ENCODE data around the gene LCP2. TPM values are rescaled to one million over a fixed set of nuclear protein-coding genes. Genes with fewer than 3 reads are reported as not detected.

Gene LCP2
- total RNA-seq (2014; rRNA removed) (not detected in 2 replicates), Bru-seq, nascent RNA (percentile 3 among the genes with signal in this experiment), BruChase-seq, experiment 1, labeled RNA remaining after a 6-hour chase (percentile 8 among the genes with signal in this experiment), BruChase-seq, experiment 2, labeled RNA remaining after a 2-hour chase (percentile 9 among the genes with signal in this experiment)
- long read RNA-seq = 0 reads

GRCh38 chr5:170297589-170298462 is at the start of gene LCP2:
Gene LCP2, minus strand, starts transcription at chr5:170297777. Its CDS starts 166 bp downstream, at chr5:170297611.
- no peaks in the 10 kb centered on the region for H3K4me1 ChIP-seq (ENCODE audit: insufficient read depth, low read length)
- DNase-seq (no peak), ATAC-seq (no peak)
- POLR2A ChIA-PET (ENCODE audit: unreplicated experiment) = no interaction called here
- H3K36me3 ChIP-seq (ENCODE audit: low read depth, low read length) = no peaks in the 10 kb centered on the region
- H4K20me1 ChIP-seq (ENCODE audit: low read length) = no peaks in the 10 kb centered on the region
- no peak within 1 kb of the TSS for H3K27ac ChIP-seq (ENCODE audit: low read length)
- H2AFZ ChIP-seq (ENCODE audit: low read length) = no peak within 1 kb of the TSS
- no peak within 1 kb of the TSS for H3K4me2 ChIP-seq (ENCODE audit: low read length)
- BruUV-seq (replicated peaks) = no TSS peak
- no peaks in the 10 kb centered on the region for H3F3A ChIP-seq (ENCODE audit: low read length, unreplicated experiment)
- intact Hi-C loops (cut with micrococcal nuclease) = no loop called here
- no peak within 1 kb of the TSS for H3K9ac ChIP-seq (ENCODE audit: low read length)
- no peaks in the 10 kb centered on the region for H3K79me2 ChIP-seq (ENCODE audit: low read length)
- H3K9me2 ChIP-seq (replicated peaks; ENCODE audit: low read length) = no peaks in the 10 kb centered on the region
- no peak within 1 kb of the TSS for H3K4me3 ChIP-seq (ENCODE audit: low read length)
- CTCF ChIA-PET = no interaction called here
- no peak for TF ChIP-seq EZH2 (IDR thresholded peaks at IDR 0.05; ENCODE audit: low read length, unreplicated experiment)
- peaks cover 67% of the 10 kb centered on the region for H3K27me3 ChIP-seq (ENCODE audit: low read length)
- no peaks in the 10 kb centered on the region for H3K9me3 ChIP-seq (ENCODE audit: low read length)

DNA sequence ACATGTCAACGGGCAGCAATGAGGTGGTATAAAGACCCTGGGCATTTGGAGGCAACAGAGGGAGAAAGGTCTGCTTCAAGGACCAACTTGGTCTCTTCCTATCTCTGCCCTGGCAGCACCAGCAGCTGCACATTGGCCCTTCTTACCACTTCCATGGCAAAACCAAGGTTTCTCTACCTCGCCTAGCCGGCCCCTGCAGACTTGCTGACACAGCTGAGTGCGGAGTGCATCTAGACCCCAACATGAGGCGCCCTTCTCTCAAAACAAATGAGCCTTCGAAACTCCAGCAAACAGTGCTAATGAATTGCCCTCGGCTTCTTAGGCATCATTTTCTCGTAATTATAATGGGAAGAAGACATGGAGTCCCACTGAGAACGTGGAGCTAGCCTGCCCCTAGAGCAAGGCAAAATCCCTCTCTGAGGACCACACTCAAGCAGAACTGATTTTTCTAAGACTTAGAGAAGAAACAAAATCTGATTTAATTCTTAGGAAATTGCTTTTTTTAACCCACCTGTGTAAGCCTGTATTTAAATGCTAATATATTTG is 49.5 kb upstream of the LCP2 start:
- Histone ChIP-seq H3K79me2 (ENCODE audit: low read length) (no peaks in the 10 kb centered on the region), H3K27me3 (ENCODE audit: low read length) (peaks cover 84% of the 10 kb centered on the region), H3K4me1 (ENCODE audit: insufficient read depth, low read length) (no peaks in the 10 kb centered on the region), H3K4me3 (ENCODE audit: low read length) (no peak overlapping the region), H3K36me3 (ENCODE audit: low read depth, low read length) (no peaks in the 10 kb centered on the region), H3F3A (ENCODE audit: low read length, unreplicated experiment) (no peaks in the 10 kb centered on the region), H3K9me2 (replicated peaks; ENCODE audit: low read length) (no peaks in the 10 kb centered on the region), H3K9ac (ENCODE audit: low read length) (no peak overlapping the region), H3K27ac (ENCODE audit: low read length) (no peak overlapping the region), H4K20me1 (ENCODE audit: low read length) (no peaks in the 10 kb centered on the region), H2AFZ (ENCODE audit: low read length) (no peak overlapping the region), H3K4me2 (ENCODE audit: low read length) (no peak overlapping the region), H3K9me3 (ENCODE audit: low read length) (no peaks in the 10 kb centered on the region)
- no peak for ATAC-seq
- TF ChIP-seq CTCF (conservative IDR thresholded peaks at IDR 0.05; ENCODE audit: low read depth, low read length) = no peak
- no peak for TF ChIP-seq EZH2 (IDR thresholded peaks at IDR 0.05; ENCODE audit: low read length, unreplicated experiment)
- no peak for TF ChIP-seq EZH2phosphoT487 (IDR thresholded peaks at IDR 0.05; ENCODE audit: borderline replicate concordance, low read length)
- ChIA-PET POLR2A (ENCODE audit: unreplicated experiment) (no interaction called here), CTCF (no interaction called here)
- no peak for DNase-seq
- intact Hi-C loops (cut with micrococcal nuclease) = no loop called here
- no TSS peak for BruUV-seq (replicated peaks)

- Histone ChIP-seq H3K27ac (ENCODE audit: low read length) (no peak overlapping the region), H4K20me1 (ENCODE audit: low read length) (no peaks in the 10 kb centered on the region), H3K9me2 (replicated peaks; ENCODE audit: low read length) (no peaks in the 10 kb centered on the region), H3K27me3 (ENCODE audit: low read length) (peaks cover 83% of the 10 kb centered on the region), H3F3A (ENCODE audit: low read length, unreplicated experiment) (no peaks in the 10 kb centered on the region), H3K9me3 (ENCODE audit: low read length) (no peaks in the 10 kb centered on the region), H3K79me2 (ENCODE audit: low read length) (no peaks in the 10 kb centered on the region), H3K9ac (ENCODE audit: low read length) (no peak overlapping the region), H2AFZ (ENCODE audit: low read length) (no peak overlapping the region), H3K36me3 (ENCODE audit: low read depth, low read length) (no peaks in the 10 kb centered on the region), H3K4me1 (ENCODE audit: insufficient read depth, low read length) (no peaks in the 10 kb centered on the region), H3K4me3 (ENCODE audit: low read length) (no peak overlapping the region), H3K4me2 (ENCODE audit: low read length) (no peak overlapping the region)
- intact Hi-C loops (cut with micrococcal nuclease) = no loop called here
- ATAC-seq (no peak), DNase-seq (no peak)
- no peak for TF ChIP-seq EZH2 (IDR thresholded peaks at IDR 0.05; ENCODE audit: low read length, unreplicated experiment)
- TF ChIP-seq CTCF (conservative IDR thresholded peaks at IDR 0.05; ENCODE audit: low read depth, low read length) = no peak
- no peak for TF ChIP-seq EZH2phosphoT487 (IDR thresholded peaks at IDR 0.05; ENCODE audit: borderline replicate concordance, low read length)
- CTCF ChIA-PET = no interaction called here
- POLR2A ChIA-PET (ENCODE audit: unreplicated experiment) = no interaction called here
- BruUV-seq (replicated peaks) = no TSS peak
Observed at GRCh38 chr5:170345971-170346370, 48.4 kb upstream of the LCP2 start.
